Stimulated activated CD8-positive, alpha-beta memory T cell treated with anti-CD3 and anti-CD28 coated beads, Interleukin-12 subunit alpha, Interleukin-12 subunit beta, amount 100 ng/mL, for 24 hours (primary cell): ENCODE data around the gene STMP1.

ENCODE experiments used
- DNase-seq: peaks from one replicate; pipeline ENCODE4 v3.0.0-alpha.2; 2020; ENCODE audit errors: extremely low read depth

STMP1 gene

DNA sequence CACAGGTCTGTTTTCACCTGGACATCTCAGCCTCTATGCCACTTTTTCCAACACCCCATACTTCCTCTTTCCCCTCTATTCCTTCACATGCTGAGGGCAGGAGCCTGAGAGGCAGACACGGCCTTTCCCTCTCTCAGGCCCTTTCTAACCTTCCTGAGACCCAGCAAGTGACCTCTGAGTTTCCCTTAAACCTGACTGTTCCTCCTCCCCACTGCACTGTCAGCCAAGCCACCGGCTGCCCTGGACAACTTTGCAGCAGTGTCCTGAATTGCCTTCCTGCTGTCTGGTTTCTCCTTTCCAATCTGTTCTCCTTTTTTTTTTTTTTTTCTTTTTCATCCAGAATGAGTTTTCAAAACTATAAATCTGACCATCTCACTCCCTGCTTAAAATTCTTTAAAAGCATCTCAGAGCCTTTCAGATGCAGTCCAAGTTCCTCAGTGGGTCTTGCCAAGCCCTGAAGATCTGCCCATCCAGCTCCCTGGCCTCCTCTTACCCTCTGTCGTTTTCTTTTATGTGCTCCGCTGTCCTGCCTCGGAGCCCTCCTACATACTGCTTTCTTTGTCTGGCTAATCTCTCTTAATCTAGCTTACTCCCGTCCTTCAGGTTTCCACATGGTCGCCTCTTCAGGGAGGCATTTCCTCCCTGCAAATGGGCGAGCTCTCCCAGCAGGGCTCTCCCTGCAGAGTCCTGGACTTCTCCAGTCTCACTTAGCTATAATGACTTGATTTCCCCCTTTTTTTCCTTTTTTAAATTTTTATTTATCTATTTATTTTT is 35.1 kb downstream of the STMP1 start:
- DNase-seq: no peak

GRCh38 chr7:135704074-135704473 is 41.8 kb downstream of the STMP1 start:
- no peak for DNase-seq

DNA sequence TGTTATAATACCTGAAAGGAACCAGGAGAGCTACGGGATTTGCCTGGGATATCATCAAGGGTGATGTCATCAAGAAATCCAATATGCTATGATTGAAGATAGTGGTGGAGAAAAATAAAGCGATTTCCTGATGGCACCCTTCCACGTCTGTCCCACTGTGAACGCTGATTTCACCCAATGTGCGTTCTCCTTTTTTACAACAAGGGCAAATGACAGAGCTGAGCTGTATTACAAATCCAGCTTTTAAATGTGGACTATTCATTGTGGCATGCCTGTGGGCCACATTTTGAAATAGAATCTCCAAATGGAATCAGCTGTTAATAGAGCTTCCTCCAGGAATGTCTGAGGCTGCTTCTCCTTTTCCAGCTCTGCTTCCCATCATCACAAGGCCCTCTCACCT is 42.4 kb downstream of the STMP1 start:
- no peak for DNase-seq

DNA sequence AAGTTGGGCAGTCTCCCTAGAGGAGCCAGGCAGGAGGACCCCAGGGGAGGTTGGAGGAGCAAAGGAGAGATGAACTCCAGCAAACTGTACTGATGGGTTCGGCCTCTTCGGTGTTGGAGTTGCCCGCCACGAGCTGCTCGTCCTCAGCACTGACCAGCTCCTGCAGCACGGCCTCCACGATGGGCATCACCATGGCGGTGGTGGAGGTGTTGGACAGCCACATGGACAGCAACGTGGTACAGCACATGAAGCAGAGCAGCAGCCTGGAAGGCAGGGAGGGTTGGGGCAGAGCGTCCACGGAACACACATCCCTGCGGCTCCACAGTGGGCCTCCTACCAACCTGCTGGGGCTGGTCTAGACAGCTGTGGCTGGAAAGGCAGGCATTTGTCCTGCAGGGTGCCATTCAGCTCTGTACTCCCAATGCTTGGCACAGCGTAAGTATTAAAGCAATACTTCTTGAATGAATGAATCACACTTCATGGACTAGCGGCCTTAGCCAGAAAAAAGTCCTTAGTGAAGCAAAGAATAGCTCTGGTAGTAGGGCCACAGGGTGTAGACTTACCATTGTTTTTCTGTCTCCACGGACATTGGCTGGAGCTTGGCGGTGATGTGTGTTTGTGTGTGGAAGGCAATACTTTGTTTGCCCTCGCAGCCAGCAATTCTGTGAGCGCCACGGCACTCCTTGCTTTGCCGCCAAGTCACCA is 43.9 kb downstream of the STMP1 start:
- no peak for DNase-seq

DNA sequence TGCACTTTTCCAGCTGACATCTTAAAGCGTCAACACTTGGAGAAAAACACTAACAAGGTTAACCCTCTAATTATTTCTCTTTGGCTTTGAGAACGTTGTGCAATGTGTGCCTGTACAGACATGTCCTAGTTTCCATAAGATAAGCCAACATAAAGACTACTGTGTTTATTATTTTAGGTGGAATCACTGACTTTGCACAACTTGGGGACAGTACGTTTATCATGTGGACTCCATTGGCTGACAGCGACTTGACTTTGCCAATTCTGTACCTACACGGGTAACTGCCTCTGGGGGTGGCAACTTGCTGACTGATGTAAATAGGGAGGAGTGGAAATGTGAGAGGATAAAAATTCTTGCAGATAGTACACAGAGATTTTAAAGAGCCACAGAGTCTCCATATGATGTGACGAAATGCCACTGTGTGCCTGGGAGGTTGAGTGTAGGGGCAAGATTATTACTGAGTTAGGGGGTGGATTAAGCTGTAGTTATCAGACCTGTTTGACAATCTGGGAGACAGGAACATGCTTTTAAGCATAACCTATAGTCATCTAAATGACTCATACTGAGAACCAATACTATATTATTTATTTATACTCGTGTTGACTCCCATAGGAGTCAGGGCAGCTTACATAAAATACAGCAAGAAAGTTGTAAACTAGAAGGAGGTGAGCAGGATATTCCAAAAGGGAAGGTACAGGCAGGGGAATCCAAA is 44.7 kb downstream of the STMP1 start:
- no peak for DNase-seq

GRCh38 chr7:135707570-135707966 is 45.3 kb downstream of the STMP1 start:
- no peak for DNase-seq

- DNase-seq: no peak
Observed at GRCh38 chr7:135708041-135708440, 45.7 kb downstream of the STMP1 start.

DNA sequence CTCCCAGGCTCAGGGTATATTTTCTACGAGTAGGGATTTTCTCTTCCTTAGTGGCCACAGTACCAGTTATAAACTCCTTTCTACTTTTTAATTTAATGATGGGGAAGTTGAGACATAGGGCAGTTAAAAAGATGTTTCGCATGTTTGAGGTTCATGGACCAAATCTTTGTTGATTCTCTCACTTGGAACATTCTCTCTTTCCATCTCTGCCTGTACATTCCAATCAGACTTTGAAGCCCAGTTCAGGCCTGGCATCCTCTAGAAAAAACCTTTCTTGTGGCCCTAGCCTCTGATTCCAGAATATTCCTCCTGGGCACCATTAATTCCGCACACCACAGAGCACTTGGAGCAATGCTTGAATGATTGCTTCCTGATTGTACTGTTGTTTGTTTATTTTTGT is 47.2 kb downstream of the STMP1 start:
- DNase-seq: no peak

DNA sequence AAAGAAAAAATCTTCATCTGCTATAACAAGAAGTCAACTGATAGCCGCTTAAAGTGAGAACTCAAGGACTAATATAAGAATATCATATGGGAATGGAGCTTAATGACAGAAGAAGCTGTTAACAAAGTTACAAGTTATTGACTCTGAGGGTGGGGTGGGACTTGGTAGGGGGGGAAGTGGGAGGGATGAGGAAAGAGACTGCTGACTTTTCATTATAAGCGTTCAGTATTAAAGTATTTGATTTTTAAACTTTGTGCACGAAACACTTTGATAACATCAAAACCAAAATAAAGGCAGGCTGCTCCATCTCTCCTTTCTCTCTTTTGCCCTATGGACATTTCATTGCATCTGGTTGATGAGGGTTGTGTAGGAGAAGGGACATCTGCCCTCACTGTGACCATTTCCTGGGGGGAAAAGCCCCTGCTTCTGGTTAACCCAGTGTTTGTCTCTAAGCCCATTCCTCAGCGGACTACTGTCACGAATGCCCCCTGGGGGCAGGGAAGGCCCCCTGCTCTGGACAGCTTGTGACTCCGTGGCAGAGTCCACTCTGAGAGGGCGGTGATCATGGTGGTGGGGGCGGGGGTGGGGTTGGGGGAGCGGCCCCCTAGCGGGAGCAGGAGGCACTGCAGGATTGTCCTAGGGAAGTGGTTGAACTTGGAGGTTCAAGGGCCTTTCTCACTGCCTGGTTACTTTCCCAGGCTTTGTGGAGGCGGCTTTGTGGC is 48.3 kb downstream of the STMP1 start:
- DNase-seq: no peak

DNA sequence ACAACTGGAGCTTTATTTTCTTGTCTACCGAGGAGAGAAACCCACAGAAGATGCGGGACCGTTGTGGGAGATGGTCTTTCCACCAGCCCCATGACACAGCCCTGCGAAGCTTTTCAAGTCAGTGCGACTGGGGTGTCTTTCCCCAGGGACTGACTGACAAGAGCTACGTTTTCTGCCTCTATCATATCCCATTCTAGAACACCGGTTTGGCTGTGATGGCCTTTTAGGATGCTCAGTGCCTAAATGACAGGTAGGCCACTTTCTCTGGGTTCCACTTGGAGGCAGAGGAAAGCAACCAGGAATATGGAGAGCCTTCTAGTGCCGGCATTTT is 48.8 kb downstream of the STMP1 start:
- DNase-seq: no peak

DNA sequence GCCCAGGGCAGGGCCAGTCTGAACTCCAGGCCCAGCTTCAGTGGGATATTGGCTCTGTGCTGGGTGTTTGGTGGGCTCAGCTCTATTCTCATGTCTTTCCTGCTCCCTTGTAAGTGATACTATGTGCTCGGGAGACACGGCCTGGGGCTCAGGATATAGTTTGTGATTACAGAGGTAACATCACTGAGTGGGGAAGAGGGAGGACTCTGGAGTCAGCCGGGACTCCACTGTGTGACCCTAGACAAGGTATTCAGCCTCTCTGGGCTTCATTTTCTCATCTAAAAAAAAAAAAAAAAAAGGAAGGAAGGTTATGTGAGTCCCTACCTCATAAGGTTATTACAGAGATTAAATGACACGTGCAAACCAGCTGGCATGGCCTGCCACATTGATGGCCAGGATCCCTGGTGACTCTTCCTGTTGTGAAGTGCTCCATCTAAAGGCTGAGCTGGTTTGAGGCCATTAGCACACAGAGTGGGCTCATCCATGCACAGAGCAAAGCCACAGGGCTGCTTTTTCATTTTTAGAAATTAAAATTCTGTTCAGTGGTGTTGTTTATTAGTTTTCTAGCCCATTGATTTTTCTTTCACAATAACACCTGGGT is 50.0 kb downstream of the STMP1 start:
- DNase-seq: no peak

GRCh38 chr7:135712796-135713195 is 50.5 kb downstream of the STMP1 start:
- DNase-seq: no peak

GRCh38 chr7:135713836-135714470 is 51.6 kb downstream of the STMP1 start:
- DNase-seq: no peak

GRCh38 chr7:135714534-135715009 is 52.3 kb downstream of the STMP1 start:
- no peak for DNase-seq

GRCh38 chr7:135715055-135715522 is 52.8 kb downstream of the STMP1 start:
- no peak for DNase-seq

DNA sequence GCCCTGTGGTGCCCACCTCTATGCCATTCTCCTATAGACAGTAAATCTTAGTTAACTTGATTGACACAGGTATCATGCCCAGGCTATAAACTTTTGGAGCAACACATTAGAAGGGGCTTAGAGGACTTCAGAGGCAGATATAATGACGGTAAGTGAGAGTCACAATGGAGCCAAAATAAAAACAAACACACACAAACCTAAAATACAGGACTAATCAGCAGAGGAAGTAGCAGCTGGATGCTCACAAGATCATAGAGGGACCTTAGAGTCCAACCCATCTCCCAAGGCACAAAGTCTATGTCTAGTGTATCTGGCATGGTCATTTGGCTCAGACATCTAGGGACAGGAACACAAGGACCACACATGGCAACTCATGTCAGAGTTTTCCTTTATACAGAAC is 53.4 kb downstream of the STMP1 start:
- DNase-seq: no peak

GRCh38 chr7:135716677-135717238 is 54.4 kb downstream of the STMP1 start:
- DNase-seq: no peak

- DNase-seq: no peak
Observed at GRCh38 chr7:135717693-135718092, 55.4 kb downstream of the STMP1 start.

GRCh38 chr7:135718219-135718618 is 55.9 kb downstream of the STMP1 start:
- DNase-seq: no peak

GRCh38 chr7:135718794-135719437 is 56.6 kb downstream of the STMP1 start:
- no peak for DNase-seq
